ENCODE data around the gene ZNF524.

DNA sequence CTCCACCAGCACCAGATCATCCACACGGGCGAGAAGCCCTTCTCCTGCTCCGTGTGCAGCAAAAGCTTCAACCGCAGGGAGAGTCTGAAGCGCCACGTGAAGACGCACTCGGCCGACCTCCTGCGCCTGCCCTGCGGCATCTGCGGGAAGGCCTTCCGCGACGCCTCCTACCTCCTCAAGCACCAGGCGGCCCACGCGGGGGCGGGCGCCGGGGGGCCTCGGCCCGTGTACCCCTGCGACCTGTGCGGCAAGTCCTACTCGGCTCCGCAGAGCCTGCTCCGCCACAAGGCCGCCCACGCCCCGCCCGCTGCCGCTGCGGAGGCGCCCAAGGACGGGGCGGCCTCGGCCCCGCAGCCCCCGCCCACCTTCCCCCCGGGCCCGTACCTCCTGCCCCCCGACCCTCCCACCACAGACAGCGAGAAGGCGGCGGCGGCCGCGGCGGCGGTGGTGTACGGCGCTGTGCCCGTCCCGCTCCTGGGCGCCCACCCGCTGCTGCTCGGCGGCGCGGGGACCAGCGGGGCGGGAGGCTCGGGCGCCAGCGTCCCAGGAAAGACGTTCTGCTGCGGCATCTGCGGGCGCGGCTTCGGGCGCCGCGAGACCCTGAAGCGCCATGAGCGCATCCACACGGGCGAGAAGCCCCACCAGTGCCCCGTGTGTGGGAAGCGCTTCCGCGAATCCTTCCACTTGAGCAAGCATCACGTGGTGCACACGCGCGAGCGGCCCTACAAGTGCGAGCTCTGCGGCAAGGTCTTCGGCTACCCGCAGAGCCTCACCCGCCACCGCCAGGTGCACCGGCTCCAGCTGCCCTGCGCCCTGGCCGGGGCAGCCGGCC is 14.8 kb downstream of the ZNF524 start:
- TF ChIP-seq, protein P1, sequence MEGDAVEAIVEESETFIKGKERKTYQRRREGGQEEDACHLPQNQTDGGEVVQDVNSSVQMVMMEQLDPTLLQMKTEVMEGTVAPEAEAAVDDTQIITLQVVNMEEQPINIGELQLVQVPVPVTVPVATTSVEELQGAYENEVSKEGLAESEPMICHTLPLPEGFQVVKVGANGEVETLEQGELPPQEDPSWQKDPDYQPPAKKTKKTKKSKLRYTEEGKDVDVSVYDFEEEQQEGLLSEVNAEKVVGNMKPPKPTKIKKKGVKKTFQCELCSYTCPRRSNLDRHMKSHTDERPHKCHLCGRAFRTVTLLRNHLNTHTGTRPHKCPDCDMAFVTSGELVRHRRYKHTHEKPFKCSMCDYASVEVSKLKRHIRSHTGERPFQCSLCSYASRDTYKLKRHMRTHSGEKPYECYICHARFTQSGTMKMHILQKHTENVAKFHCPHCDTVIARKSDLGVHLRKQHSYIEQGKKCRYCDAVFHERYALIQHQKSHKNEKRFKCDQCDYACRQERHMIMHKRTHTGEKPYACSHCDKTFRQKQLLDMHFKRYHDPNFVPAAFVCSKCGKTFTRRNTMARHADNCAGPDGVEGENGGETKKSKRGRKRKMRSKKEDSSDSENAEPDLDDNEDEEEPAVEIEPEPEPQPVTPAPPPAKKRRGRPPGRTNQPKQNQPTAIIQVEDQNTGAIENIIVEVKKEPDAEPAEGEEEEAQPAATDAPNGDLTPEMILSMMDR (IDR thresholded peaks at IDR 0.05; ENCODE audit: low read depth, low read length): no peak
- no peak for TF ChIP-seq EZH2phosphoT487 (IDR thresholded peaks at IDR 0.05; ENCODE audit: low read depth)

All from OCI-LY3 (cell line).